GM12878 (cell line): ENCODE results near the gene SARDH. TPM values are rescaled to one million over a fixed set of nuclear protein-coding genes. Genes with fewer than 3 reads are reported as not detected.

Experiments used
- CBFB ChIP-seq: IDR thresholded peaks from 2 replicates; pipeline ENCODE4 v1.6.1; 2016; ENCODE audit warnings: antibody characterized with exemption, low read depth
- DPF2 ChIP-seq: fragments of 450-650 bp; IDR thresholded peaks from 2 replicates; pipeline ENCODE4 v1.6.1; 2017; ENCODE audit warnings: mild to moderate bottlenecking
- FOXM1 ChIP-seq: IDR thresholded peaks from 2 replicates; pipeline ENCODE4 v1.6.1; 2012; ENCODE audit warnings: low read depth, mild to moderate bottlenecking, inconsistent platforms, low read length, moderate library complexity
- GABPA ChIP-seq: IDR thresholded peaks from 2 replicates; pipeline ENCODE4 v1.6.1; 2014; ENCODE audit warnings: antibody characterized with exemption, low read depth, mild to moderate bottlenecking, inconsistent platforms
- SPI1 ChIP-seq: IDR thresholded peaks from 2 replicates; pipeline ENCODE4 v1.6.1; 2011; ENCODE audit warnings: low read depth, mild to moderate bottlenecking, low read length, moderate library complexity, borderline replicate concordance; ENCODE audit not compliant: insufficient read depth
- STAT3 ChIP-seq: IDR thresholded peaks from 2 replicates; pipeline ENCODE4 v1.6.1; 2011; ENCODE audit warnings: low read depth, low read length, improper control_type of control experiment
- TCF7 ChIP-seq: IDR thresholded peaks from 2 replicates; pipeline ENCODE4 v1.6.1; 2014; ENCODE audit warnings: antibody characterized with exemption, borderline replicate concordance
- YY1 ChIP-seq: IDR thresholded peaks from 2 replicates; pipeline ENCODE4 v1.6.1; 2011; ENCODE audit warnings: low read depth, mild to moderate bottlenecking, low read length
- ZNF217 ChIP-seq: fragments of 450-650 bp; IDR thresholded peaks from 2 replicates; pipeline ENCODE4 v1.6.1; 2017; ENCODE audit warnings: antibody characterized with exemption, mild to moderate bottlenecking
- ZNF622 ChIP-seq: fragments of 450-650 bp; IDR thresholded peaks from 2 replicates; pipeline ENCODE4 v1.6.1; 2017; ENCODE audit warnings: mild to moderate bottlenecking, inconsistent platforms
- polyA plus RNA-seq, 11 experiments: library from polyadenylated mRNA; depleted of rRNA in 4 of 11; unstranded in 6 of 11; stranded (reverse) in 5 of 11; fragments of >200 nt; fragmentation: Nextera tagmentation in 4 of 11; fragmentation: Illumina TruSeq in 1 of 11; extraction: Ambion mirVana in 4 of 11; extraction: Trizol in 1 of 11; gene quantifications; 1 replicate in 1 of 11; 2 replicates in 10 of 11; pipeline versions ENCODE4 v1.2.1 to v1.2.3, GENCODE V29; 2011 to 2016; ENCODE audit warnings: inconsistent platforms in 2 of 11, missing spikeins in 2 of 11, low read depth in 1 of 11
- total RNA-seq, 4 experiments: library from RNA; depleted of rRNA in 3 of 4; stranded (reverse); fragments of >200 nt in 3 of 4; fragmentation: Illumina TruSeq in 1 of 4; extraction: Trizol in 1 of 4; gene quantifications; 2 replicates each; pipeline versions ENCODE4 v1.2.1 to v1.2.3, GENCODE V29; 2013 to 2021
- TF ChIP-seq, protein P1 (sequence below): fragments of 450-650 bp; formaldehyde crosslinking; IDR thresholded peaks from 2 replicates; pipeline ENCODE4 v1.4.0; 2022; ENCODE audit warnings: mild to moderate bottlenecking, moderate library complexity
- TF ChIP-seq, protein P2 (sequence below): fragments of 450-650 bp; IDR thresholded peaks from 2 replicates; pipeline ENCODE4 v1.6.1; 2018; ENCODE audit warnings: mild to moderate bottlenecking, low read depth, moderate library complexity; ENCODE audit not compliant: partially characterized antibody
- TF ChIP-seq, protein P3 (sequence below): IDR thresholded peaks from 2 replicates; pipeline ENCODE4 v1.6.1; 2011; ENCODE audit warnings: mild to moderate bottlenecking, low read depth, low read length, moderate library complexity; ENCODE audit not compliant: insufficient replicate concordance
- TF ChIP-seq, protein P4 (sequence below), 3 experiments: IDR thresholded peaks in 2 of 3; conservative IDR thresholded peaks in 1 of 3; 2 replicates each; pipeline ENCODE4 v1.5.1; 2011; ENCODE audit warnings: low read depth in 3 of 3, low read length in 3 of 3, mild to moderate bottlenecking in 3 of 3, control low read depth in 2 of 3, moderate library complexity in 2 of 3, inconsistent platforms in 1 of 3, mixed read lengths in 1 of 3; ENCODE audit not compliant: control insufficient read depth in 2 of 3, insufficient read depth in 1 of 3; ENCODE audit errors: extremely low read depth in 1 of 3
- TF ChIP-seq, protein P5 (sequence below): fragments of 450-650 bp; IDR thresholded peaks from 2 replicates; pipeline ENCODE4 v1.6.1; 2018; ENCODE audit warnings: borderline replicate concordance, mild to moderate bottlenecking; ENCODE audit not compliant: partially characterized antibody
- TF ChIP-seq, protein P6 (sequence below): IDR thresholded peaks from 2 replicates; pipeline ENCODE4 v1.6.1; 2011; ENCODE audit warnings: borderline replicate concordance, low read depth, mild to moderate bottlenecking, moderate library complexity, low read length; ENCODE audit not compliant: insufficient read depth, poor library complexity, severe bottlenecking

SARDH gene
- total and polyA plus RNA-seq, 10 of the 15 experiments (the other 5 are each of a cell fraction or from before 2014, with no cell fraction given) = 0.03 to 0.15 (median 0.10) TPM; not detected in 6

DNA sequence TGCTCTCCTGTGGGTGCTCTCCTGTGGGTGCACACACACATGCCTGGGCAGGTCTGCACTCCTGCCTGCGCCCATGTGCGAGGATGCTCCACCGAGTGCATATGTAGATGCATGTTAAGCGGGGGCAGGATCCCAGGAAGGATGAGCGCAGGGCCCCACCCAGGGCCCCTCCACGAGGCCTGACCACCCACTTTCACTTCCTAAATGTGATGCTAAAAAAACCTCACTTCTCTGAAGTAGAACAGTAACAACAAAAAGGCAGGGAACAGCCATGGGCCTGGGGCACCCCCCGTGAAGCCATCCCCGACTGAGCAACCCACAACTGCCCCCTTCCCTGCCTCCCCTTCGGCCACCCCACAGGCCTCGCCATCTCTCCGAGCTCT is 48.2 kb upstream of the SARDH start (continued):
- TF ChIP-seq ZNF622 (no peak), GABPA (no peak), FOXM1 (no peak), CBFB (peak; percentile 25; the same call in 1 of the 2 replicates), DPF2 (peak; percentile 67), ZNF217 (no peak), YY1 (peak; percentile 29; the same call in 1 of the 2 replicates), TCF7 (no peak), SPI1 (peak; percentile 92), STAT3 (no peak)
- TF ChIP-seq, protein P1, sequence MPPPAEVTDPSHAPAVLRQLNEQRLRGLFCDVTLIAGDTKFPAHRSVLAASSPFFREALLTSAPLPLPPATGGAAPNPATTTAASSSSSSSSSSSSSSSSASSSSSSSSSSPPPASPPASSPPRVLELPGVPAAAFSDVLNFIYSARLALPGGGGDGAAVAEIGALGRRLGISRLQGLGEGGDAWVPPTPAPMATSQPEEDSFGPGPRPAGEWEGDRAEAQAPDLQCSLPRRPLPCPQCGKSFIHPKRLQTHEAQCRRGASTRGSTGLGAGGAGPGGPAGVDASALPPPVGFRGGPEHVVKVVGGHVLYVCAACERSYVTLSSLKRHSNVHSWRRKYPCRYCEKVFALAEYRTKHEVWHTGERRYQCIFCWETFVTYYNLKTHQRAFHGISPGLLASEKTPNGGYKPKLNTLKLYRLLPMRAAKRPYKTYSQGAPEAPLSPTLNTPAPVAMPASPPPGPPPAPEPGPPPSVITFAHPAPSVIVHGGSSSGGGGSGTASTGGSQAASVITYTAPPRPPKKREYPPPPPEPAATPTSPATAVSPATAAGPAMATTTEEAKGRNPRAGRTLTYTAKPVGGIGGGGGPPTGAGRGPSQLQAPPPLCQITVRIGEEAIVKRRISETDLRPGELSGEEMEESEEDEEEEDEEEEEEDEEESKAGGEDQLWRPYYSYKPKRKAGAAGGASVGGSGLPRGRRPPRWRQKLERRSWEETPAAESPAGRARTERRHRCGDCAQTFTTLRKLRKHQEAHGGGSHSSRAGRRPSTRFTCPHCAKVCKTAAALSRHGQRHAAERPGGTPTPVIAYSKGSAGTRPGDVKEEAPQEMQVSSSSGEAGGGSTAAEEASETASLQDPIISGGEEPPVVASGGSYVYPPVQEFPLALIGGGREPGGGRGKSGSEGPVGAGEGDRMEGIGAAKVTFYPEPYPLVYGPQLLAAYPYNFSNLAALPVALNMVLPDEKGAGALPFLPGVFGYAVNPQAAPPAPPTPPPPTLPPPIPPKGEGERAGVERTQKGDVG (CRISPR knock-in tag) = no peak
- TF ChIP-seq, protein P2, sequence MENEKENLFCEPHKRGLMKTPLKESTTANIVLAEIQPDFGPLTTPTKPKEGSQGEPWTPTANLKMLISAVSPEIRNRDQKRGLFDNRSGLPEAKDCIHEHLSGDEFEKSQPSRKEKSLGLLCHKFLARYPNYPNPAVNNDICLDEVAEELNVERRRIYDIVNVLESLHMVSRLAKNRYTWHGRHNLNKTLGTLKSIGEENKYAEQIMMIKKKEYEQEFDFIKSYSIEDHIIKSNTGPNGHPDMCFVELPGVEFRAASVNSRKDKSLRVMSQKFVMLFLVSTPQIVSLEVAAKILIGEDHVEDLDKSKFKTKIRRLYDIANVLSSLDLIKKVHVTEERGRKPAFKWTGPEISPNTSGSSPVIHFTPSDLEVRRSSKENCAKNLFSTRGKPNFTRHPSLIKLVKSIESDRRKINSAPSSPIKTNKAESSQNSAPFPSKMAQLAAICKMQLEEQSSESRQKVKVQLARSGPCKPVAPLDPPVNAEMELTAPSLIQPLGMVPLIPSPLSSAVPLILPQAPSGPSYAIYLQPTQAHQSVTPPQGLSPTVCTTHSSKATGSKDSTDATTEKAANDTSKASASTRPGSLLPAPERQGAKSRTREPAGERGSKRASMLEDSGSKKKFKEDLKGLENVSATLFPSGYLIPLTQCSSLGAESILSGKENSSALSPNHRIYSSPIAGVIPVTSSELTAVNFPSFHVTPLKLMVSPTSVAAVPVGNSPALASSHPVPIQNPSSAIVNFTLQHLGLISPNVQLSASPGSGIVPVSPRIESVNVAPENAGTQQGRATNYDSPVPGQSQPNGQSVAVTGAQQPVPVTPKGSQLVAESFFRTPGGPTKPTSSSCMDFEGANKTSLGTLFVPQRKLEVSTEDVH = no peak
- TF ChIP-seq, protein P3, sequence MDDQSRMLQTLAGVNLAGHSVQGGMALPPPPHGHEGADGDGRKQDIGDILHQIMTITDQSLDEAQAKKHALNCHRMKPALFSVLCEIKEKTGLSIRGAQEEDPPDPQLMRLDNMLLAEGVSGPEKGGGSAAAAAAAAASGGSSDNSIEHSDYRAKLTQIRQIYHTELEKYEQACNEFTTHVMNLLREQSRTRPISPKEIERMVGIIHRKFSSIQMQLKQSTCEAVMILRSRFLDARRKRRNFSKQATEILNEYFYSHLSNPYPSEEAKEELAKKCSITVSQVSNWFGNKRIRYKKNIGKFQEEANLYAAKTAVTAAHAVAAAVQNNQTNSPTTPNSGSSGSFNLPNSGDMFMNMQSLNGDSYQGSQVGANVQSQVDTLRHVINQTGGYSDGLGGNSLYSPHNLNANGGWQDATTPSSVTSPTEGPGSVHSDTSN = no peak
- TF ChIP-seq, protein P4, sequence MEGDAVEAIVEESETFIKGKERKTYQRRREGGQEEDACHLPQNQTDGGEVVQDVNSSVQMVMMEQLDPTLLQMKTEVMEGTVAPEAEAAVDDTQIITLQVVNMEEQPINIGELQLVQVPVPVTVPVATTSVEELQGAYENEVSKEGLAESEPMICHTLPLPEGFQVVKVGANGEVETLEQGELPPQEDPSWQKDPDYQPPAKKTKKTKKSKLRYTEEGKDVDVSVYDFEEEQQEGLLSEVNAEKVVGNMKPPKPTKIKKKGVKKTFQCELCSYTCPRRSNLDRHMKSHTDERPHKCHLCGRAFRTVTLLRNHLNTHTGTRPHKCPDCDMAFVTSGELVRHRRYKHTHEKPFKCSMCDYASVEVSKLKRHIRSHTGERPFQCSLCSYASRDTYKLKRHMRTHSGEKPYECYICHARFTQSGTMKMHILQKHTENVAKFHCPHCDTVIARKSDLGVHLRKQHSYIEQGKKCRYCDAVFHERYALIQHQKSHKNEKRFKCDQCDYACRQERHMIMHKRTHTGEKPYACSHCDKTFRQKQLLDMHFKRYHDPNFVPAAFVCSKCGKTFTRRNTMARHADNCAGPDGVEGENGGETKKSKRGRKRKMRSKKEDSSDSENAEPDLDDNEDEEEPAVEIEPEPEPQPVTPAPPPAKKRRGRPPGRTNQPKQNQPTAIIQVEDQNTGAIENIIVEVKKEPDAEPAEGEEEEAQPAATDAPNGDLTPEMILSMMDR (IDR thresholded peaks at IDR 0.05 in 2 of 3, conservative IDR thresholded peaks at IDR 0.05 in 1 of 3; ENCODE audit: control insufficient read depth in 2 of 3, extremely low read depth in 1 of 3, insufficient read depth in 1 of 3, low read depth in 3 of 3, low read length in 3 of 3) = no peak
- TF ChIP-seq, protein P5, sequence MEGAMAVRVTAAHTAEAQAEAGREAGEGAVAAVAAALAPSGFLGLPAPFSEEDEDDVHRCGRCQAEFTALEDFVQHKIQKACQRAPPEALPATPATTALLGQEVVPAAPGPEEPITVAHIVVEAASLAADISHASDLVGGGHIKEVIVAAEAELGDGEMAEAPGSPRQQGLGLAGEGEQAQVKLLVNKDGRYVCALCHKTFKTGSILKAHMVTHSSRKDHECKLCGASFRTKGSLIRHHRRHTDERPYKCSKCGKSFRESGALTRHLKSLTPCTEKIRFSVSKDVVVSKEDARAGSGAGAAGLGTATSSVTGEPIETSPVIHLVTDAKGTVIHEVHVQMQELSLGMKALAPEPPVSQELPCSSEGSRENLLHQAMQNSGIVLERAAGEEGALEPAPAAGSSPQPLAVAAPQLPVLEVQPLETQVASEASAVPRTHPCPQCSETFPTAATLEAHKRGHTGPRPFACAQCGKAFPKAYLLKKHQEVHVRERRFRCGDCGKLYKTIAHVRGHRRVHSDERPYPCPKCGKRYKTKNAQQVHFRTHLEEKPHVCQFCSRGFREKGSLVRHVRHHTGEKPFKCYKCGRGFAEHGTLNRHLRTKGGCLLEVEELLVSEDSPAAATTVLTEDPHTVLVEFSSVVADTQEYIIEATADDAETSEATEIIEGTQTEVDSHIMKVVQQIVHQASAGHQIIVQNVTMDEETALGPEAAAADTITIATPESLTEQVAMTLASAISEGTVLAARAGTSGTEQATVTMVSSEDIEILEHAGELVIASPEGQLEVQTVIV = no peak
- TF ChIP-seq, protein P6, sequence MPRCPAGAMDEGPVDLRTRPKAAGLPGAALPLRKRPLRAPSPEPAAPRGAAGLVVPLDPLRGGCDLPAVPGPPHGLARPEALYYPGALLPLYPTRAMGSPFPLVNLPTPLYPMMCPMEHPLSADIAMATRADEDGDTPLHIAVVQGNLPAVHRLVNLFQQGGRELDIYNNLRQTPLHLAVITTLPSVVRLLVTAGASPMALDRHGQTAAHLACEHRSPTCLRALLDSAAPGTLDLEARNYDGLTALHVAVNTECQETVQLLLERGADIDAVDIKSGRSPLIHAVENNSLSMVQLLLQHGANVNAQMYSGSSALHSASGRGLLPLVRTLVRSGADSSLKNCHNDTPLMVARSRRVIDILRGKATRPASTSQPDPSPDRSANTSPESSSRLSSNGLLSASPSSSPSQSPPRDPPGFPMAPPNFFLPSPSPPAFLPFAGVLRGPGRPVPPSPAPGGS = no peak
